GM21737 (cell line): Measurements from ENCODE around the gene FGF1.
"Not testable (repeated sequence)": the region's sequence is repeated elsewhere in the genome, so short reads cannot be mapped to it uniquely, and the experiment has no call there.

ENCODE experiments used
- ATAC-seq: cut with Tn5 transposase; IDR thresholded peaks from one replicate; pipeline ENCODE4 v1.9.1; 2021; ENCODE audit warnings: mild to moderate bottlenecking, moderate library complexity; ENCODE audit not compliant: unreplicated experiment

Gene FGF1

GRCh38 chr5:142671801-142672200 lies 14.1 kb downstream of the FGF1 start:
- no peak for ATAC-seq

- ATAC-seq = no peak
Measured at GRCh38 chr5:142671266-142671665, 14.6 kb downstream of the FGF1 start.

GRCh38 chr5:142670804-142671203 lies 15.1 kb downstream of the FGF1 start:
- no peak for ATAC-seq

- ATAC-seq = no peak
Measured at GRCh38 chr5:142669477-142669876, 16.4 kb downstream of the FGF1 start.

GRCh38 chr5:142668336-142668735 lies 17.6 kb downstream of the FGF1 start:
- ATAC-seq = no peak

GRCh38 chr5:142667831-142668230 lies 18.1 kb downstream of the FGF1 start:
- ATAC-seq = no peak

- no peak for ATAC-seq
Measured at GRCh38 chr5:142664636-142665035, 21.3 kb downstream of the FGF1 start.

GRCh38 chr5:142664067-142664466 lies 21.8 kb downstream of the FGF1 start:
- no peak for ATAC-seq

GRCh38 chr5:142663246-142663645 lies 22.6 kb downstream of the FGF1 start:
- ATAC-seq = no peak

GRCh38 chr5:142661957-142662356 lies 23.9 kb downstream of the FGF1 start:
- ATAC-seq = no peak

GRCh38 chr5:142661143-142661542 lies 24.7 kb downstream of the FGF1 start:
- ATAC-seq = no peak

- no peak for ATAC-seq
Measured at GRCh38 chr5:142660731-142661130, 25.2 kb downstream of the FGF1 start.

GRCh38 chr5:142660196-142660595 lies 25.7 kb downstream of the FGF1 start:
- no peak for ATAC-seq

- ATAC-seq = no peak
Measured at GRCh38 chr5:142659405-142659804, 26.5 kb downstream of the FGF1 start.

GRCh38 chr5:142658278-142658677 lies 27.6 kb downstream of the FGF1 start:
- ATAC-seq = no peak

- ATAC-seq = no peak
Measured at GRCh38 chr5:142657446-142657845, 28.4 kb downstream of the FGF1 start.

- ATAC-seq = peak; percentile 68
Measured at GRCh38 chr5:142655339-142656267, 30.3 kb downstream of the FGF1 start.

GRCh38 chr5:142654578-142655058 lies 31.3 kb downstream of the FGF1 start:
- no peak for ATAC-seq

GRCh38 chr5:142653321-142653720 lies 32.6 kb downstream of the FGF1 start:
- no peak for ATAC-seq

GRCh38 chr5:142652563-142652962 lies 33.3 kb downstream of the FGF1 start:
- ATAC-seq = no peak

- no peak for ATAC-seq
Measured at GRCh38 chr5:142650881-142651280, 35.0 kb downstream of the FGF1 start.

- no peak for ATAC-seq
Measured at GRCh38 chr5:142650060-142650459, 35.8 kb downstream of the FGF1 start.

GRCh38 chr5:142648108-142648507 lies 37.8 kb downstream of the FGF1 start:
- ATAC-seq = not testable (repeated sequence)
